Stimulated activated CD8-positive, alpha-beta memory T cell treated with anti-CD3 and anti-CD28 coated beads, Interleukin-15, amount 100 ng/mL, for 48 hours (primary cell): ENCODE results near the gene CEP250.
A peak's percentile ranks its signal among the peaks of the same experiment; 100 is the strongest.
"Not testable (repeated sequence)": the region's sequence is repeated elsewhere in the genome, so short reads cannot be mapped to it uniquely, and the experiment has no call there.

Experiments used
- DNase-seq, 2 donors: peaks; one replicate each; pipeline ENCODE4 v3.0.0-alpha.2; 2020; ENCODE audit warnings: low read depth in 2 of 2

CEP250 gene

GRCh38 chr20:35525639-35526038 is 70.2 kb downstream of the CEP250 start:
- DNase-seq = no peak

- DNase-seq = no peak
Observed at GRCh38 chr20:35527122-35527769, 71.8 kb downstream of the CEP250 start.

GRCh38 chr20:35529552-35529951 is 74.2 kb downstream of the CEP250 start, which contains the start of gene C20orf173:
Gene C20orf173, minus strand, starts transcription at chr20:35529652. Its CDS starts 279 bp downstream, at chr20:35529373.
- DNase-seq = no peak

DNA sequence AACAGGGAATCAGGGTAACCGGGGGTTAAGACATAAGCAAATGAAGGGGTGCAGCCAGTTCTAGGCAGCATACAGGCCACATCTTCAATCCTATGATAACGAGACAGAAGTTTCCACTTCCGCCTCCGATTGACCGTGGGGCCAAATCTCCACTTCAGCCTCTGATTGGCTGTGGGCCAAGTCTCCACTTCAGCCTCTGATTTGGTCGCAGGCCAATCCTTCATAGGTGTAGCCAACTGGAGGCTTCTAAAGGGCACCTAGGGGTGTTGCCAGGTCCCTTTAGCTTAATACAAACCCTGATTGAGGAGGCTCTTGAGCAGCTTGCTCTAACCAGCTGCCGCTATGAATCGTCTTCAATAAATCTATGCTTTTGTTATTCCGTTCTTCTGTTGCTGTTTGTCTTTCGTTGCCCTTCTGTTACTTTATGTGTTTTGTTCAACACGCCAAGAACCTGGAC is 84.4 kb downstream of the CEP250 start:
- no peak for DNase-seq

- no peak for DNase-seq
Observed at GRCh38 chr20:35541118-35541782, 85.9 kb downstream of the CEP250 start.

- peak; percentile 96 to 97 for DNase-seq
Observed at GRCh38 chr20:35541783-35542662, 86.6 kb downstream of the CEP250 start, which contains the start of gene ERGIC3. Gene ERGIC3, plus strand, starts transcription at chr20:35542078. Its CDS starts 20 bp downstream, at chr20:35542098.

GRCh38 chr20:35542990-35543389 is 87.6 kb downstream of the CEP250 start:
- DNase-seq = no peak

- DNase-seq = no peak
Observed at GRCh38 chr20:35544436-35544835, 89.0 kb downstream of the CEP250 start.

- DNase-seq = not testable (repeated sequence)
Observed at GRCh38 chr20:35544941-35545340, 89.5 kb downstream of the CEP250 start.

GRCh38 chr20:35546127-35546526 is 90.7 kb downstream of the CEP250 start:
- no peak for DNase-seq

- DNase-seq = no peak
Observed at GRCh38 chr20:35547329-35547728, 91.9 kb downstream of the CEP250 start.

- DNase-seq = no peak
Observed at GRCh38 chr20:35551503-35551902, 96.1 kb downstream of the CEP250 start.

- no peak for DNase-seq
Observed at GRCh38 chr20:35552914-35553313, 97.5 kb downstream of the CEP250 start.

DNA sequence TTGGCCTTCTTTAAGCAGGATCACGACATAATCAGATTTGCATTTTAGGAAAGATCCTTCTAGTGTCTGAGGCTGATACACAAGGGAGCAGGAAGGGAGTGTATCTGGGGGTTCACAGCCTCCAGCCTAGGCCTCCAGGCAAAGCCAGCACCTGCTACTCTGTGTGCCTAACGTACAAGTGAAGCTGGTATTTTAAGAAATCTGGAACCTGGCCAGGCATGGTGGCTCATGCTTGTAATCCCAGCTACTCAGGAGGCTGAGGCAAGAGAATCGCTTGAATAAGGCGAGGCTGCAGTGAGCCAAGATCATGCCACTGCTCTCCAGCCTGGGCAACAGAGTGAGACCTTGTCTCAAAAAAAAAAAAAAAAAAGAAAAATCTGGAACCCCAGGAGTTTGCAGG is 100.1 kb downstream of the CEP250 start:
- not testable (repeated sequence) for DNase-seq

GRCh38 chr20:35555951-35556645 is 100.7 kb downstream of the CEP250 start:
- DNase-seq = no peak

DNA sequence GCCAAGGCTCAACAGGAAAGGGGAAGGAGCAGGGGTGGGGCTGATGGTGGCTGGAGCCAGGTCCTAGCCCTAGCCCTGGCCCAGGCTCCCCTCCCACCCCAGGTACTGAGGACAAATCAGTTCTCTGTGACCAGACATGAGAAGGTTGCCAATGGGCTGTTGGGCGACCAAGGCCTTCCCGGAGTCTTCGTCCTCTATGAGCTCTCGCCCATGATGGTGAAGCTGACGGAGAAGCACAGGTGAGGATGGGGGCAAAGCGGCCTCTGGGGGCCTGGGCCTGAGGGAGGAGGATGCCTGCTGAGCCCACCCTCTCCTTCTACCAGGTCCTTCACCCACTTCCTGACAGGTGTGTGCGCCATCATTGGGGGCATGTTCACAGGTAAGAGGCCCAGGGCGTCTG is 101.5 kb downstream of the CEP250 start:
- DNase-seq = no peak

- no peak for DNase-seq
Observed at GRCh38 chr20:35558451-35558850, 103.1 kb downstream of the CEP250 start.

- DNase-seq = no peak
Observed at GRCh38 chr20:35559042-35559693, 103.8 kb downstream of the CEP250 start.

GRCh38 chr20:35560105-35560511 is 104.7 kb downstream of the CEP250 start:
- no peak for DNase-seq

DNA sequence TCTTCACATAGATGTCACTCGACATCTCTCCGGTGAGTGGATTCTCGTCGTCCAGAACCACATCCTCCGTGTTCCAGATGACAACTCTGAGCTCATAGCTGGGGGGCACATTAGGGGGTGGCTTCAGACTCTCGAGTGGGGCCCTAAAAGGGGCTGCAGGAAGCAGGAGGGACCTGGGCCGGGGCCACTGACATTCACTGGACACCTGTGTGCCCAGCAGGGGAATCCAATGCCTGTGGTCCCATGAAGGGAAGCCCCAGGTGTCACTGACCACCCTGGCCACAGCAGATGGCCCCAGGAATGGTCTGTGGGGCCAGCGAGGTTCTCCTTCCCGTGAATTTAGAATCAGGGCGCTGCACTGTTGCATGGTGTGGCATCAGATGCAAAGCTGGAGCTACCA is 105.1 kb downstream of the CEP250 start:
- no peak for DNase-seq

GRCh38 chr20:35561268-35561667 is 105.9 kb downstream of the CEP250 start:
- no peak for DNase-seq
